ENCODE data around the gene H2AZ2.

DNA sequence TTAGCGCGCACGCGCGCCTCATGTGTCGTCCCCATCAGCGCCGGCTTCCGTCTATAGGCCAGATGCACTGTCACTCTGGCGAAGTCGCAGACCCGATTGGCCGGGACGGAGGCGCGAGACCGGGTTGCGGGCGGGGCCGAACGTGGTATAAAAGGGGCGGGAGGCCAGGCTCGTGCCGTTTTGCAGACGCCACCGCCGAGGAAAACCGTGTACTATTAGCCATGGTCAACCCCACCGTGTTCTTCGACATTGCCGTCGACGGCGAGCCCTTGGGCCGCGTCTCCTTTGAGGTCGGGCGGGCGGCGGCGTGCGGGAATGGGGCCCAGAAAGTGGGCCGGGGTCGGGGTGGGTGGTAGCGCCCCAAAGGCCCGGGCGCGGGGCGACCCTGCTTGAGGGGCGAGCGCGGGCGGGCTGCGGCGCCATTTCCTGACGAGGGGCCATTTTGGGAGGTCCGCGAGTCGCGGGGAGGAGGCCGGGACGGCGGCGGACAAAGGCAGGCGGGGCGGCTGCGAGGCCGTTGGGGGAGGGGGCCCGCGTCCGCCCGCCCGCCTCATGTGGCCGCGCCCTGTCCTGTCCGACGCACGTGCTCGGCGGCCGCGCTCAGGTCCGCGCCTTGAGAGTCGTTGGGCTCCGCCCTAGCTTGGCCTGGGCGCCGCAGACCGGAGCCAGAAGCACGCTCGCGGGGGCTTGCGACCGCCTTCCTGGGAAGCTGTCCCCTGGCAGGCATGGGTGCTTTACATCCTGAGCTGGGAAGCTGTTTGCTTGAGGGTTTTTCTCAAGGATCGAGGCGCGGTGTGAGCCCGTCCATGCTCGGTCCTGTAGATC is 51.2 kb downstream of the H2AZ2 start, which contains the start of gene PPIA:
- TF ChIP-seq, protein P1, sequence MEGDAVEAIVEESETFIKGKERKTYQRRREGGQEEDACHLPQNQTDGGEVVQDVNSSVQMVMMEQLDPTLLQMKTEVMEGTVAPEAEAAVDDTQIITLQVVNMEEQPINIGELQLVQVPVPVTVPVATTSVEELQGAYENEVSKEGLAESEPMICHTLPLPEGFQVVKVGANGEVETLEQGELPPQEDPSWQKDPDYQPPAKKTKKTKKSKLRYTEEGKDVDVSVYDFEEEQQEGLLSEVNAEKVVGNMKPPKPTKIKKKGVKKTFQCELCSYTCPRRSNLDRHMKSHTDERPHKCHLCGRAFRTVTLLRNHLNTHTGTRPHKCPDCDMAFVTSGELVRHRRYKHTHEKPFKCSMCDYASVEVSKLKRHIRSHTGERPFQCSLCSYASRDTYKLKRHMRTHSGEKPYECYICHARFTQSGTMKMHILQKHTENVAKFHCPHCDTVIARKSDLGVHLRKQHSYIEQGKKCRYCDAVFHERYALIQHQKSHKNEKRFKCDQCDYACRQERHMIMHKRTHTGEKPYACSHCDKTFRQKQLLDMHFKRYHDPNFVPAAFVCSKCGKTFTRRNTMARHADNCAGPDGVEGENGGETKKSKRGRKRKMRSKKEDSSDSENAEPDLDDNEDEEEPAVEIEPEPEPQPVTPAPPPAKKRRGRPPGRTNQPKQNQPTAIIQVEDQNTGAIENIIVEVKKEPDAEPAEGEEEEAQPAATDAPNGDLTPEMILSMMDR (IDR thresholded peaks at IDR 0.05; ENCODE audit: insufficient read depth, low read length): no peak
- TF ChIP-seq, protein P2, sequence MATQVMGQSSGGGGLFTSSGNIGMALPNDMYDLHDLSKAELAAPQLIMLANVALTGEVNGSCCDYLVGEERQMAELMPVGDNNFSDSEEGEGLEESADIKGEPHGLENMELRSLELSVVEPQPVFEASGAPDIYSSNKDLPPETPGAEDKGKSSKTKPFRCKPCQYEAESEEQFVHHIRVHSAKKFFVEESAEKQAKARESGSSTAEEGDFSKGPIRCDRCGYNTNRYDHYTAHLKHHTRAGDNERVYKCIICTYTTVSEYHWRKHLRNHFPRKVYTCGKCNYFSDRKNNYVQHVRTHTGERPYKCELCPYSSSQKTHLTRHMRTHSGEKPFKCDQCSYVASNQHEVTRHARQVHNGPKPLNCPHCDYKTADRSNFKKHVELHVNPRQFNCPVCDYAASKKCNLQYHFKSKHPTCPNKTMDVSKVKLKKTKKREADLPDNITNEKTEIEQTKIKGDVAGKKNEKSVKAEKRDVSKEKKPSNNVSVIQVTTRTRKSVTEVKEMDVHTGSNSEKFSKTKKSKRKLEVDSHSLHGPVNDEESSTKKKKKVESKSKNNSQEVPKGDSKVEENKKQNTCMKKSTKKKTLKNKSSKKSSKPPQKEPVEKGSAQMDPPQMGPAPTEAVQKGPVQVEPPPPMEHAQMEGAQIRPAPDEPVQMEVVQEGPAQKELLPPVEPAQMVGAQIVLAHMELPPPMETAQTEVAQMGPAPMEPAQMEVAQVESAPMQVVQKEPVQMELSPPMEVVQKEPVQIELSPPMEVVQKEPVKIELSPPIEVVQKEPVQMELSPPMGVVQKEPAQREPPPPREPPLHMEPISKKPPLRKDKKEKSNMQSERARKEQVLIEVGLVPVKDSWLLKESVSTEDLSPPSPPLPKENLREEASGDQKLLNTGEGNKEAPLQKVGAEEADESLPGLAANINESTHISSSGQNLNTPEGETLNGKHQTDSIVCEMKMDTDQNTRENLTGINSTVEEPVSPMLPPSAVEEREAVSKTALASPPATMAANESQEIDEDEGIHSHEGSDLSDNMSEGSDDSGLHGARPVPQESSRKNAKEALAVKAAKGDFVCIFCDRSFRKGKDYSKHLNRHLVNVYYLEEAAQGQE (IDR thresholded peaks at IDR 0.05; ENCODE audit: insufficient replicate concordance, low read depth): peak; percentile 75
- TF ChIP-seq POLR2AphosphoS5 (IDR thresholded peaks at IDR 0.05; ENCODE audit: low read depth) (peak; percentile 91), GABPA (IDR thresholded peaks at IDR 0.05; ENCODE audit: low read depth) (no peak)

All from HL-60 (cell line).